ENCODE data around the gene WWOX. TPM values are rescaled to one million over a fixed set of nuclear protein-coding genes. Genes with fewer than 3 reads are reported as not detected.

WWOX gene
- total RNA-seq, 1 donor from 2014 or later: 19.1 TPM

DNA sequence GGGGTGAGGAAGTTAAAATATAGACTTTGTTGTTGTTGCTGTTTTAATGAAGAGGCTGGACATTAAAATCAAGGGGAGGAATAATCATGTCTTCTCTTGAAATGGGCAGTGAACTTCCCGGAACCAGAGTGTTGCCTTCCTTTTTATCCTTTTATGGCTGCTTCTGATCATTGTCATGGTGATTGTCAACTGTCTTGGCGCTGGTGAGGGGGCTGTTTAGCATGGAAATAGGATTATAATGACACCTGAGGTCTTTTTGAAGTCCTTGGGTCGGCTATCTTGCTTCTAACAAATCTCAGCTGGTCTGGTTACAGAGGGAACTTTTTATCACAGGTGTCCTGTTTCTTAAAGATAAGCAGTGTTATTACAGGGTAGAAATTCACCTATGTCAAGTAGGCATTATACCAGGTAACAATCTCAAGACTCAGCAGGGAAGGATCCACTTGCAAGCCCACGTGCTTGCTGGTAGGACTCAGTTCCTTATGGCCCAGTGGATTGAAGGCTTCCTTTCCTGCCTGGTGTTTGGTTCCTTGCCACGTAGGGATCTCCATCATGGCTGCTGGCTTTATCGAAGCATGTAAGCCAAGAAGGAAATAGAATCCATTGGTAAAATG, 349.3 kb downstream of the WWOX start:
- no peak for DNase-seq (ENCODE audit: extremely low read depth, low read depth, low spot score)

DNA sequence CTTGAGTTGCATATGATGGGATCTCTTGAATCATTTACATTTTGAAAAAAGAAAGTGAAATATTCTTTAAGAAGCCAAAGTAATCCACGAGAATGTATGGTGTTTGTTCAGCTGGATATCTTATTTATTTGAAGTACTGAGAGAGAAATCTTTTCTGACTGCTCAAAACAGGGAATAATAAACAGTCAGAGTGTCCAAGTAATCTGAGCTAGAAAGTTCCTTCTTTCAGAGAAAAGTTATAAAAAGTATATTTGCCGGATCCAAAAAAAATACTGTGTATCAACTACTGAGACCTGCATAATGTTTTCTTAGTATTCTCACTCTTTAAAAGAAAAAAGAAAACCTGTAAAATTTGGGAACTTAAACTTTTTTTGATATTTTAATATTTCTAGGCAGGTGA, 350.8 kb downstream of the WWOX start:
- no peak for DNase-seq (ENCODE audit: extremely low read depth, low read depth, low spot score)

DNA sequence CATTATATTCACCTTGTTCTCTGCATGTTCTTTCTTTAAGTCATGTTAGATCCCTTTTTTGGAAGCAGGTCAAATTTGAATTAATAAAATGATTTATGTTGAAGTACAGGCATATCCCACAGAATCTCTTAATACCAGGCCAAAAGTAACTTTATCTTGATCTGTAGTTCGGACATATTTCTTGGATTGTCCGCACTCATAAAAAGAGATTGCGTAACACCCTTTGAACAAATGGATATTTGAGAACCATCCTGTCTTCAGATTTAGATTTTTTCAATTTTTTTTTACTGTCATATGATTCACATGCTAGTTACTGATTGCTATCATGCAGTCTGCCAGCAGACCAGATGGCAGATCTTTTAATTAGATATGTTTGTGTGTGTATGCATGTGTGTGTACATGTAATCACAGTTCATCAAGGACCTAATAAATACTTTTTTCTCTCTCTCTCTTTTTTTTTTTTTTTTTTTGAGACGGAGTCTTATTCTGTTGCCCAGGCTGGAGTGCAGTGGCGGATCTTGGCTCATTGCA, 352.6 kb downstream of the WWOX start:
- DNase-seq (ENCODE audit: extremely low read depth, low read depth, low spot score): no peak

DNA sequence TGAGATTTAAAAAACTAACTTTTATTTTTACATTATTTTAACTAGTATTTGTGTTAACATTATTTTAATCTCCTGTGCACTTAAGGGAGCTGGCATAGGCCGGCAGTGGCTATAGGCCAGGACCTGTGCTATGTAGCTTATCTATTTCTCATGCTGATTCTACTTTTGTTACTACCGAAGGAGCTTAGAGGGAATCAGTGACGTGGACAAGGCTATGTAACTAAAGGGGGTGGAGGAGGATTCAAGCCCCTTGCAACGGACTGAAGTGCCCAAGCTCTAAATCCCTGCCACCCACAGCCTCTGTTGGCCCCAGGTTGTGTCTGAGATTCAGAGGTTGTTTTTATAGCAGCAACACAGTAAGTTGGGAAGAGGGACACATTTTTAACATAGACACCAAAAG, 356.4 kb downstream of the WWOX start:
- no peak for DNase-seq (ENCODE audit: extremely low read depth, low read depth, low spot score)

DNA sequence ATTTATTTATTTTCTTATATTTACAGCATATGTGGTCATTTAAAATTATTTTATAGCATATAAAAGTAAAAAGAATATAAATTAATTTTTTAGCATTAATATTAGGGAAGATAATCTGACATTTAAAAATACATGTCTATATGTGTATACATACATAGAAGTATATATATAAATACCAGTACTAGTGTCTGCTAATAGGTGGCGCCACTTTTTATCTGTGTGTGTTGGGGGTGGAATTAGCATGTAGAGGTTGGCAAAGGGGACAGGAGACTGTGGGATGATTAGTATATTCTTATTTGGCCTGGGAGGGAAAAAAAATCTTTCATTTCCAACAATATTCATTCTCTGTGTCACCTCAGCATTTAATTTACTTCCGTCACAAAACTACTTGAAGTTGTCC, 359.1 kb downstream of the WWOX start:
- DNase-seq (ENCODE audit: extremely low read depth, low read depth, low spot score): no peak

DNA sequence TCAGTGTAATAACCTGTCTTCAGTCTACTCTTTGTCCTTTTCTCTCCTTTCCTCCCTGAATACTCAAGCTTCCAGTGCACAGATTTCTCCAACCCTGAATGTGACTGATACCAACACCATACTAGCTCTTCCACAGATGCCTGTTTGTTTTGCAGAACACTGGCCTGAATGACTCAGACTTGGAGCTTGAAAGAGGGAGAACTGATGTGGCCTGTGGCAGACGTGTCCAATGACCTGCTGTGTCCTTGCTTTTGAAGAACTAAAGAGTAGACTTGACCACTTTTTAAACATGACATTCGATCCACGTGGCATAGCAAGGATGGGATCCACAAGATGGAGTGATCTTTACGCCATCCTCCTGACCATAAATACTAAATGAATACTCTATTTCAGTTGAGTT, 361.0 kb downstream of the WWOX start:
- no peak for DNase-seq (ENCODE audit: extremely low read depth, low read depth, low spot score)

DNA sequence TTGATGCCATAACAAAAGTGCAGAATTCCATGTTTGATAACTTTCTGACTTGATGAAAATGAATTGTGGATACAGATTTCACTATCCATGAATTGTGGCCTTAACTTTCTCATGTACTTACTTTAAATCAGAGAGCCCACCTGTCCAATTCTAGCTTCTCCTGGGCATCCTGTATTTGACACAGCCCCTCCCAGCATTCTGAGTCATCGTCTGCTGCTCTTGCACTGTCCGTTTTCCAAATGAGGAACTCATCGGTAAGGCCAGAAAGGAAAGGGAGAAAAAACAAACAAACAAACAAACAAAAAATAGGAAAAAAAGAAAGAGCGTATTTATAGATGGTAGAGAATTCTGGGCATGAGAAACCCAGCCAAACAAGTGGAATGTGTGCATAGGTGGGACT, 361.6 kb downstream of the WWOX start:
- no peak for DNase-seq (ENCODE audit: extremely low read depth, low read depth, low spot score)

DNA sequence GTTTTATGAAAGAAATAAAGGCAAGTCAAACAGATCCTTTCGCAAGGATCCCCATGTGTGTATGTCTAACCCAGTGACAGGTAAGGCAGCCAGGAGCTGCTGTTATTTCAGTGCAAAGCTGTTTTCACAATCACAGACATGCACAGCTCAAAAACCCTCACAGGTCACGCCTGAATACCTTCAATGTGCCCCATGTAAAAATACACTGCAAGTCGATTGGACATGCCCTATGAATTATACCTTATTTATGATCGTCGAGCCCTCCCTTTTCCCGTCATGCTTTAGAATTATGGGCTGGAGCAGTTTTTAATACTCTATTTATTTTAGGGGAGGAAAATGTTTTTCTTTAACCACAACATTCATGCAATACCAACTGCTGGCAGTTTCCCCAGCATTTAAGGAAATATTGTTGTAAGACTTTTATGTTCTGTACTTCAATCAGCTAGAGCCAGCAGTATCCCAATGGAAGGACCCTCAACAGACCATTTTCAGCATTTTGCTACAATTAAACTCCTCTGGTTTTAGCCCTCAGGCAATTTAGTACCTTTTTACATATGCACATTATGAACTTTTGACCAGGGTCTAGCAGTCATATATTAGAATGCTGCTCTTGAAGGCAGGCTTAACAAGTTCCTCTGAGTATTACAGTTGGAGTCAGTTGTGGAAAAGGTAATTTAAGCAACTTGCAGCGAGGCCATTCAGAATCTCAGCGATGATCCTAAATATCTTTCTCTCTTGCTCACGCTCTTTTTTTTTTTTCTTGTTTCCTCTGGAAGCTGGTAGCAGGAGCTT, 362.2 kb downstream of the WWOX start:
- DNase-seq (ENCODE audit: extremely low read depth, low read depth, low spot score): no peak

DNA sequence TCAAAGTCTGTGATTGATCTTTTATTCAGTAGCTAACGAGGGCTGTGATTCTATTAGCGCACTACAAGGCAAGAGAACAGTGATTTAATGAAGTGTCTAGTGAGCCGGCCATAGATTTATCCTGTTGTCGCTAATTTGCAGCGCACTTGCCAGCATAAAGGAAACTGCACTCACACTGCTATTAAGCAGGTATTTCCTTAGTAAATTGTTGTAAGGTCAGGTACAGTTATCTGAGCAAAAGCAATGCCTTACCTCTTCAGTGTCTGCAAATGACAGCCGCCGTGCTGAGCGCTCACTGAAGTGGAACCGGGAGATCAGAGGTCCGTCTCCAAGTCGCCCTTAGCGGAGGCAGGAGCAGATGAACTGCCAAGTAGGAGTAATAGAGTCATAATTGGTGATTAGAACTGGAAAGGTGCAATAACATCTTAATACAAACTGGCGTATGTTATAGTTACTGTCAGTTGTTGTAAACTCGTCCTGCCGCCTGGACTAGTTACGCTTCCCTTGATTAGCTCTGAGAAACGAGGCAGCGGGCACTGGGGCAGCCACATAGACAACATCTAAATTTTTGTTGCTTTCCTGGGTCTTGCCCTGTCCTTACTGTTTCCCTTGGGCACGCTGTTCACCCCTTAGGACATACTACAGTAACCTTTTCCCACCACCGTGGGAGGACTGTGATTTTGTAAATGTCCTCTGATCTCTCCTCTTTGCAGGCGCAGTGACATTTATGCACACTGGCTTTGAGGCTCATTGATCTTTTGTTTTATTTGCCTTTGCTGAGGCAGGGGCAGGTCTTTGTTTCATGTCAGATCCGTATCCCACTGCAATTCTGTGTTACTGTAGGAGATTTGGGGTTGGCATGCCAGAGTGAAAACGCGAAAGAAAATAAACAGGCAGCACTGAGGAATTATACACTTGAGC, 363.1 kb downstream of the WWOX start:
- DNase-seq (ENCODE audit: extremely low read depth, low read depth, low spot score): no peak

DNA sequence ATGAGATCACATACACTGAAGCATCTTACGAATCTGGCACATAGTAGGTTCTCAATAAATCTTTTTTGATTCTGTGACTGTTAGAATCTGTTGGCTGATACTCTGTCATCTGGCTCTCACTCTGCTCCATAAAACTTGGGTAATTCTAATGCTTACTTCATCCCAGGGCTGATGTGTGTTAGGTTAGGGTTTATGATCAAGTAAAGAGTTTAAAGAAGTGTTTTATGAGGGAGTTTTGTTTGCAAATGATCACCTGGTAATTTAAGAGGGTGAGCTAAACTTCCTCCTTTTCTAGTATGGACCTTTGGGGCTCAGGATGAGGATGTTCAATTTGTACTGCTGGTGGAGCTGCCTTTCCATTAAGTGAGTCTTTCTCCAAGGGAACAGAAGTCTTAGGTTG, 364.1 kb downstream of the WWOX start:
- no peak for DNase-seq (ENCODE audit: extremely low read depth, low read depth, low spot score)

DNA sequence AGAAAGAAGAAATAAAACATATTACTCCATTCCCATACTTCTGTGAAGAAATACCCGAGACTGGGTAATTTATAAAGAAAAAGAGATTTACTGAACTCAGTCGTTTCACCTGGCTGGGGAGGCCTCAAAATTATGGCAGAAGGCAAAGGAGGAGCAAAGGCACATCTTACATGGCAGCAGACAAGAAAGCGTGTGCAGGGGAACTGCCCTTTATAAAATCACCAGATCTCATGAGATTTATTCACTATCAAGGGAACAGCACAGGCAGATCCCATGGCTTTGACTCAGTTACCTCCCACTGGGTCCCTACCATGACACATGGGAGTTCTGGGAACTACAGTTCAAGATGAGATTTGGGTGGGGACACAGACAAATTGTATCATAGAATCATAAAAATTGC, 365.4 kb downstream of the WWOX start:
- DNase-seq (ENCODE audit: extremely low read depth, low read depth, low spot score): no peak

DNA sequence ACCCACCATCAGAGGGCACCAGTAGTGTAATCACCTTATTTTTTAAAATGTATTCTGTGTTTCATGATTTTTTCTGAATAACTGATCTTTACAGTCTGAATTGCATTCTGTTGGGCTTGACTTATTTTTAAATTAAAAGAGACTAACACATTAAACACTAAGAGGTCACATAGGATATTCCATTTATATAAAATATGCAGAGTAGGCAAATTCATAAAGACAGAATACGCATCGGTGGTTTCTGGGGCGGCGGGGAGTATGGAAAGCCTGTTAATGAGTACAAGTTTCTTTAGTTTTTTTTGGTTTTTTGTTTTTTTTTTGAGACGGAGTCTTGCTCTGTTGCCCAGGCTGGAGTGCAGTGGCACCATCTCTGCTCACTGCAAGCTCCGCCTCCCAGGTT, 366.3 kb downstream of the WWOX start:
- no peak for DNase-seq (ENCODE audit: extremely low read depth, low read depth, low spot score)

DNA sequence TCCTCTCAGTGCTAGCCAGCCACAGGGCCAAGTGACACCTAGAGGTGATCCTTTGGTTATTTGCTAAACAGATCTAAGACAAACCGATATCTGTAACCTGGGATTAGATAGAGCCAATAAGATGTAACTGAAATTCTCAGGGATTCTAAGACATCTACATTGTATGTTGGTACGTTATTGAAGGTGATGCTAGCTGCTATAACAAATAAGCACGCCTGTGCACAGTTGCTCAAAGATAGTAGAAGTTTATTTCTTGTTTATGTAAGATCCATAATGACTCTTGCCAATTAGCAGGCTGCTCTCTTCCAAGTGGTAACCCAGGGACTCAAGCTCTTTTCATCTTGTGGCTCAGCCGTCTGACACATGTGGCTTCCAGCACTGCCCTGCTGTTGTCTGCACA, 370.3 kb downstream of the WWOX start:
- no peak for DNase-seq (ENCODE audit: extremely low read depth, low read depth, low spot score)

DNA sequence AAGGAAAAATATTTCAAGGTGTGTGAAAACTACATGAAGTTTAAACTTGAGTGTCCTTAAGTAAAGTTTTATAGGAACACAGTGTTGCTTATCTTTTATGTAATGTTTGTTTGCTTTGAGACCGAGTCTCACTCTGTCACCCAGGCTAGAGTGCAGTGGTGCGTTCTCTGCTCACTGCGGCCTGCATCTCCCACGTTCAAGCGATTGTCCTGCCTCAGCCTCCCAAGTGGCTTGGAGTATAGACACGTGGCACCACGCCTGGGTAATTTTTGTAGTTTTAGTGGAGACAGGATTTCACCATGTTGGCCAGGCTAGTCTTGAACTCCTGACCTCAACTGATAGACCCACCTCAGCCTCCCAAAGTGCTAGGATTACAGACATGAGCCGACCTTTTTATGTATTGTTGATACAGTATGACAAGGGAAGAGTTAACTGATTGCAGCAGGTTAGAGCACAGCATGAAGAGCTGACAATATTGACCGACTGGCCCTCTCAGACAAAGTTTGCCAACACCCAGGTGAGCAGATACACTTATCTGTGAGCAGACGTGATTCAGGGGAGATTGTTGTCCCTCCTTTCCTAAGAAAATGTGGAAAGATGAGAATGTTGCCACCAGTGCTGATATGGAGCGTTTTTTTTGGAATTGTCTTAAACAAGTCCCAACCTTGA, 373.7 kb downstream of the WWOX start:
- DNase-seq (ENCODE audit: extremely low read depth, low read depth, low spot score): no peak

DNA sequence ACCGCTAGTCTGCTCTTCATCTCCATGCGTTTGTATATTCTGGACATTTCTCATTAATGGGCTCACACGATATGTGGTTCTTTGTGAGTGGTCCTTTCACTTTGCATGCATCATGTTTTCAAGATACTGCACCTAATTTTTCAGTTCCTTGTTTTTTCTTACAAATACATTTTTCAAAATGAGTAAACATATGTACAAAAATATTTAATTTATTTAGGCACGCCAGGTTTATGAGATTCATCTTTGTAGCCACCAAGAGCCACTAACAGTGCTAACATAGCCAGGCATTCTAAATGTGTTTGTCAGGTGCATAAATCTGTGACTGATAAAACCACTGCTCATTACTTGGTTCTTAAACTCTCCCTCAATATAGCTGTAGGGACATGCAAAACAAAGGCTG, 375.3 kb downstream of the WWOX start:
- no peak for DNase-seq (ENCODE audit: extremely low read depth, low read depth, low spot score)

DNA sequence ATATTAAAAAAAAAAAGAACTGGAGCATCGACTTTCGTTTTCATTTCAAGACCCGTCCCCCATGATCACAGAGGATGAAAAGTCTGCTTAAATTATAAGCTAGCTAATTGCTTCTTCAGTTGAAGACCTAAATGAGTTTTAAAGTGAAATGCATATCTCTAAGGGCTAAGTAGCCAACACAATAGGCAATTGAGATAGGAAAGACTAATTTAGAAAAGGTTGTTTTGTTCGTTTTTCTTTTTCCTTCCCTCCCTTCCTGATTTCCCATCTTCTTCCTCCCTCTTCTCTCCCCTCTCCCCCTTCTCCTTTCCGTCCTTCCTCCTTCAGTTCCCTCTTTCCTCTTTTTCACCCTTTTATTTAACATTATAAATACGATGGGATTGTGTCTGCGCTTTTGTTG, 377.2 kb downstream of the WWOX start:
- DNase-seq (ENCODE audit: extremely low read depth, low read depth, low spot score): no peak

DNA sequence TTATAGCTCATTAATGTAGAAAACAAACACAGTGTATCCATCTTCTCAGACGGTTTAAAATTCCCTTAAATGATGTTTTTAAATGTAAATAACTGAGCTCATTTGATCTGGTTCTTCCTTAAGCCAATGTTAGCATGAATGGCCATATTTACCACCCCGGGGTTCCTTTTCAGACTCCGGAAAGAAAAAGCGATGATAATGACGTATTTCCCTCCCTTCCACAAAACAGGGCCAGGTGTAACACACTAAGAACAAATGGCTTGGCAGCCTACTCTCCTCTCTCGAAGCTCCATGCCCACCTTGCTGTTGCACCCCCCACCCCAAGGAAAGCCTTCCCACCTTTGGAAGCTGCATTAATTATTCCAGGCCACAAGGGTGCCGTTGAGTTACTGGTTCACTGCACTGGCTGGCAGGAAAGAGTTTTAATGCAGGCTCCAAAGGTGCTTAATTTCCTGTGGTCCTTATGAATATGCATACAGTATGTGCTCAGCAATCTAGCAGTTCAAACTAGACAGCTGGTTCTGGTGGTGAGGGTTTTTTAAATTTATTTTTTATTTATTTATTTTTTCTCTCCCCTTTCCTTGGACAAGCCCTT, 378.9 kb downstream of the WWOX start:
- DNase-seq (ENCODE audit: extremely low read depth, low read depth, low spot score): no peak

DNA sequence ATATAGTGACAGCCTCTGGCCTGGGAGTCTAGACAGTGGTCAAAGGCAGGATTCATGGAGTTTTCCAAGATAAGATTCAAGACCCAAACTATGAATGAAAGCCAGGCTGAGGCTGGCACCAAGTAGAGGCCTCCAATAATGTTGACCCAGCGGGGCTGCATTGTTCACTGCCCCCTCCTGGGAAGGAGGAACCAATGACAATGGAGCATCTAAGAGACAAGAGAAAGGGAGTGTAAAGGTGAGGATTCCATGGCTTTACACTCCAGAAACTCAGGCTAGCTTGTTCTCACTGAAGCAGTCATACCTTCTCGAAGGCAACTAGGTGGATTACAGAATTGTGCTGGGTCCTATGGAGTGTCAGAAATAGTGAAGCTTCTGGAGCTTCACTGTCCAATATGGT, 380.3 kb downstream of the WWOX start:
- DNase-seq (ENCODE audit: extremely low read depth, low read depth, low spot score): no peak

DNA sequence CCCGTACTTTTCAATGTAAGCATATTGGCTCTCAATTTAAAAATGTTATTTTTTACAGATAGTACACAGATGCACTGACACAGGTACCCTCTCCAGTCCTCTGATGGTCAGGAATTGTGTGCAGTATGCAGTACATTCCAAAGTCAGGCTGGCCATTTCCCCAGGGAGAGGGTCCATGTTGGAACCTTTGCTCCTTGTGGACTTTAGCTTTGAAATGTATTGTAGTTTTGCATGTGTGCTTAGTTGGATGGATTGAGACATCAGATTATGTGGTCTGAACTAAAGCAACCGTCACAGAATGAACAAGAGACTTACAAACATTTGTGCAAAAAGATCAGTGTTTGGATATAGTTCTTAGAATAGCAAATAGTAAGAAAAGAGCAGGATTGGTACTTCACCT, 381.1 kb downstream of the WWOX start:
- DNase-seq (ENCODE audit: extremely low read depth, low read depth, low spot score): no peak
